Measurements from ENCODE around the gene ARID3A.

The ARID3A gene

GRCh38 chr19:947090-947706 is 21.4 kb downstream of the ARID3A start:
- Histone ChIP-seq H4K20me1 (ENCODE audit: insufficient read depth, low read length) (no peaks in the 10 kb centered on the region), H3K4me1 (ENCODE audit: low read length) (no peaks in the 10 kb centered on the region)
- DNase-seq, result no peak

GRCh38 chr19:947707-948539 is 22.1 kb downstream of the ARID3A start:
- Histone ChIP-seq H3K9ac (ENCODE audit: low read length) (no peak overlapping the region), H3K79me2 (ENCODE audit: low read length) (peaks cover 24% of the 10 kb centered on the region), H3K36me3 (replicated peaks; ENCODE audit: insufficient read depth, low read length) (no peaks in the 10 kb centered on the region), H2AFZ (ENCODE audit: low read length) (no peak overlapping the region), H3K27me3 (replicated peaks; ENCODE audit: insufficient read depth, low read length) (no peaks in the 10 kb centered on the region), H3K9me3 (replicated peaks; ENCODE audit: insufficient read depth, low read length) (no peaks in the 10 kb centered on the region), H4K20me1 (ENCODE audit: insufficient read depth, low read length) (no peaks in the 10 kb centered on the region), H3K4me2 (ENCODE audit: low read depth, low read length) (no peak overlapping the region), H3K9me2 (replicated peaks; ENCODE audit: insufficient read depth, low read length) (no peaks in the 10 kb centered on the region), H3F3A (ENCODE audit: insufficient read depth, low read length) (no peaks in the 10 kb centered on the region), H3K4me3 (ENCODE audit: low read length) (no peak overlapping the region), H3K4me1 (ENCODE audit: low read length) (no peaks in the 10 kb centered on the region), H3K27ac (ENCODE audit: low read length) (no peak overlapping the region)
- TF ChIP-seq EZH2phosphoT487 (IDR thresholded peaks at IDR 0.05; ENCODE audit: low read length) (no peak), EZH2 (optimal IDR thresholded peaks at IDR 0.05; ENCODE audit: low read depth, low read length) (no peak), CTCF (IDR thresholded peaks at IDR 0.05; ENCODE audit: low read length) (no peak)
- DNase-seq, result no peak

More at GRCh38 chr19:947090-947706, 21.4 kb downstream of the ARID3A start:
- Histone ChIP-seq H2AFZ (ENCODE audit: low read length) (no peak overlapping the region), H3K36me3 (replicated peaks; ENCODE audit: insufficient read depth, low read length) (no peaks in the 10 kb centered on the region), H3K79me2 (ENCODE audit: low read length) (peaks cover 19% of the 10 kb centered on the region), H3F3A (ENCODE audit: insufficient read depth, low read length) (no peaks in the 10 kb centered on the region), H3K27me3 (replicated peaks; ENCODE audit: insufficient read depth, low read length) (no peaks in the 10 kb centered on the region), H3K27ac (ENCODE audit: low read length) (no peak overlapping the region), H3K9ac (ENCODE audit: low read length) (no peak overlapping the region), H3K4me2 (ENCODE audit: low read depth, low read length) (no peak overlapping the region), H3K9me3 (replicated peaks; ENCODE audit: insufficient read depth, low read length) (no peaks in the 10 kb centered on the region), H3K9me2 (replicated peaks; ENCODE audit: insufficient read depth, low read length) (no peaks in the 10 kb centered on the region), H3K4me3 (ENCODE audit: low read length) (no peak overlapping the region)
- no peak for TF ChIP-seq EZH2phosphoT487 (IDR thresholded peaks at IDR 0.05; ENCODE audit: low read length)
- no peak for TF ChIP-seq CTCF (IDR thresholded peaks at IDR 0.05; ENCODE audit: low read length)
- TF ChIP-seq EZH2 (optimal IDR thresholded peaks at IDR 0.05; ENCODE audit: low read depth, low read length), result no peak

GRCh38 chr19:948842-949496 is 23.1 kb downstream of the ARID3A start:
- H3K79me2 ChIP-seq (ENCODE audit: low read length), result peaks cover 25% of the 10 kb centered on the region

More at GRCh38 chr19:948842-949496, 23.1 kb downstream of the ARID3A start:
- no peak overlapping the region for H2AFZ ChIP-seq (ENCODE audit: low read length)
- no peaks in the 10 kb centered on the region for H3K9me3 ChIP-seq (replicated peaks; ENCODE audit: insufficient read depth, low read length)
- no peak overlapping the region for H3K27ac ChIP-seq (ENCODE audit: low read length)
- H3K9ac ChIP-seq (ENCODE audit: low read length), result no peak overlapping the region
- no peaks in the 10 kb centered on the region for H3F3A ChIP-seq (ENCODE audit: insufficient read depth, low read length)
- no peak for DNase-seq
- no peaks in the 10 kb centered on the region for H3K9me2 ChIP-seq (replicated peaks; ENCODE audit: insufficient read depth, low read length)
- TF ChIP-seq EZH2 (optimal IDR thresholded peaks at IDR 0.05; ENCODE audit: low read depth, low read length) (no peak), EZH2phosphoT487 (IDR thresholded peaks at IDR 0.05; ENCODE audit: low read length) (no peak), CTCF (IDR thresholded peaks at IDR 0.05; ENCODE audit: low read length) (no peak)
- no peak overlapping the region for H3K4me2 ChIP-seq (ENCODE audit: low read depth, low read length)
- H3K4me1 ChIP-seq (ENCODE audit: low read length), result no peaks in the 10 kb centered on the region
- no peaks in the 10 kb centered on the region for H3K27me3 ChIP-seq (replicated peaks; ENCODE audit: insufficient read depth, low read length)
- H3K4me3 ChIP-seq (ENCODE audit: low read length), result no peak overlapping the region
- H3K36me3 ChIP-seq (replicated peaks; ENCODE audit: insufficient read depth, low read length), result no peaks in the 10 kb centered on the region
- no peaks in the 10 kb centered on the region for H4K20me1 ChIP-seq (ENCODE audit: insufficient read depth, low read length)

All from MM.1S (cell line).